Measurements from ENCODE around the gene PTK6.
"Not testable (repeated sequence)": the region's sequence is repeated elsewhere in the genome, so short reads cannot be mapped to it uniquely, and the experiment has no call there.

The PTK6 gene

GRCh38 chr20:63560856-63561609 lies 23.9 kb upstream of the PTK6 start:
- no peak for ATAC-seq
- TF ChIP-seq ZFP30 (CRISPR knock-in tag; IDR thresholded peaks at IDR 0.05) (no peak), PPARA (CRISPR knock-in tag; IDR thresholded peaks at IDR 0.05; ENCODE audit: borderline replicate concordance) (no peak), ISL1 (CRISPR knock-in tag; IDR thresholded peaks at IDR 0.05) (no peak), TSHZ2 (CRISPR knock-in tag; IDR thresholded peaks at IDR 0.05) (no peak), RARB (CRISPR knock-in tag; IDR thresholded peaks at IDR 0.05) (no peak), ZNF70 (CRISPR knock-in tag; IDR thresholded peaks at IDR 0.05) (no peak), ZNF8 (CRISPR knock-in tag; IDR thresholded peaks at IDR 0.05) (no peak), CSDC2 (CRISPR knock-in tag; IDR thresholded peaks at IDR 0.05) (no peak)

GRCh38 chr20:63560333-63560805 lies 23.2 kb upstream of the PTK6 start:
- TF ChIP-seq OSR1 (CRISPR knock-in tag; IDR thresholded peaks at IDR 0.05) (no peak), CSRNP3 (CRISPR knock-in tag; IDR thresholded peaks at IDR 0.05) (no peak)
- no peak for ATAC-seq

GRCh38 chr20:63559485-63560332 lies 22.5 kb upstream of the PTK6 start:
- ATAC-seq = not testable (repeated sequence)

GRCh38 chr20:63558804-63559484 lies 21.8 kb upstream of the PTK6 start:
- ATAC-seq = no peak
- no peak for TF ChIP-seq CSDC2 (CRISPR knock-in tag; IDR thresholded peaks at IDR 0.05)
- no peak for TF ChIP-seq GLIS3 (CRISPR knock-in tag; IDR thresholded peaks at IDR 0.05)
- no peak for TF ChIP-seq TSHZ2 (CRISPR knock-in tag; IDR thresholded peaks at IDR 0.05)
- TF ChIP-seq TOX (CRISPR knock-in tag; IDR thresholded peaks at IDR 0.05; ENCODE audit: borderline replicate concordance) = no peak
- no peak for TF ChIP-seq ZNF565 (CRISPR knock-in tag; conservative IDR thresholded peaks at IDR 0.05; ENCODE audit: low read depth)
- TF ChIP-seq ZFP3 (CRISPR knock-in tag; IDR thresholded peaks at IDR 0.05) = no peak
- TF ChIP-seq CREB5 (CRISPR knock-in tag; IDR thresholded peaks at IDR 0.05; ENCODE audit: low read depth) = no peak
- TF ChIP-seq PATZ1 (CRISPR knock-in tag; IDR thresholded peaks at IDR 0.05; ENCODE audit: borderline replicate concordance) = no peak
- TF ChIP-seq ZNF8 (CRISPR knock-in tag; IDR thresholded peaks at IDR 0.05) = no peak
- no peak for TF ChIP-seq BACH2 (CRISPR knock-in tag; IDR thresholded peaks at IDR 0.05; ENCODE audit: borderline replicate concordance)
- TF ChIP-seq ZFP30 (CRISPR knock-in tag; IDR thresholded peaks at IDR 0.05) = no peak
- no peak for TF ChIP-seq ESRRG (CRISPR knock-in tag; IDR thresholded peaks at IDR 0.05)
- TF ChIP-seq RARB (CRISPR knock-in tag; IDR thresholded peaks at IDR 0.05) = no peak
- no peak for TF ChIP-seq TCF4 (CRISPR knock-in tag; IDR thresholded peaks at IDR 0.05; ENCODE audit: borderline replicate concordance)
- TF ChIP-seq SNAI2 (CRISPR knock-in tag; IDR thresholded peaks at IDR 0.05) = no peak
